Breast epithelium (tissue), 3 donors: Measurements from ENCODE around the gene SLC37A1.

Experiments used
- CTCF ChIP-seq, 3 donors: fragments of 450-650 bp; IDR thresholded peaks; one replicate each; pipeline ENCODE4 v1.5.1; 2016 to 2017; ENCODE audit warnings: antibody characterized with exemption in 3 of 3, mild to moderate bottlenecking in 3 of 3, moderate library complexity in 3 of 3
- POLR2A ChIP-seq: fragments of 450-650 bp; IDR thresholded peaks from one replicate; pipeline ENCODE4 v1.6.1; 2016; ENCODE audit warnings: antibody characterized with exemption, mild to moderate bottlenecking, moderate library complexity
- POLR2AphosphoS5 ChIP-seq, 3 donors: sonication (generic); formaldehyde crosslinking; IDR thresholded peaks; one replicate each; pipeline ENCODE4 v1.6.1; 2017; ENCODE audit warnings: antibody characterized with exemption in 3 of 3

GRCh38 chr21:42617486-42617885 lies 103.8 kb downstream of the SLC37A1 start:
- TF ChIP-seq CTCF (IDR thresholded peaks at IDR 0.05) = no peak
- TF ChIP-seq POLR2A = no peak
- TF ChIP-seq POLR2AphosphoS5 (IDR thresholded peaks at IDR 0.05) = no peak
